GM12892 (cell line): ENCODE data around the gene TENT4A.

Source experiments
- POLR2AphosphoS5 ChIP-seq: IDR thresholded peaks from 2 replicates; pipeline ENCODE4 v1.6.1; 2011; ENCODE audit warnings: low read depth, low read length, control low read depth
- TAF1 ChIP-seq: IDR thresholded peaks from 2 replicates; pipeline ENCODE4 v1.6.1; 2011; ENCODE audit warnings: low read depth, mild to moderate bottlenecking, control low read depth, low read length, borderline replicate concordance

GRCh38 chr5:6744841-6745705, 31.8 kb downstream of the TENT4A start:
- TF ChIP-seq POLR2AphosphoS5 (no peak; the same call in 1 of the 2 replicates), TAF1 (no peak)
